ENCODE data around the gene HPSE.
"Not testable (repeated sequence)": the region's sequence is repeated elsewhere in the genome, so short reads cannot be mapped to it uniquely, and the experiment has no call there.

HPSE gene

GRCh38 chr4:83339573-83339972, 4.9 kb upstream of the HPSE start:
- DNase-seq (ENCODE audit: low read depth): no peak
- no peak overlapping the region for H3K4me3 ChIP-seq (ENCODE audit: low read depth, low read length)
- no peak for TF ChIP-seq CTCF (IDR thresholded peaks at IDR 0.05; ENCODE audit: insufficient read depth, low read depth, low read length, missing control alignments)

GRCh38 chr4:83335701-83336100, 1.1 kb upstream of the HPSE start:
- no peak for DNase-seq (ENCODE audit: low read depth)
- no peak for TF ChIP-seq CTCF (IDR thresholded peaks at IDR 0.05; ENCODE audit: insufficient read depth, low read depth, low read length, missing control alignments)
- no peak overlapping the region for H3K4me3 ChIP-seq (ENCODE audit: low read depth, low read length)

GRCh38 chr4:83331956-83332355, 2.7 kb downstream of the HPSE start:
- DNase-seq (ENCODE audit: low read depth): no peak
- no peak overlapping the region for H3K4me3 ChIP-seq (ENCODE audit: low read depth, low read length)
- TF ChIP-seq CTCF (IDR thresholded peaks at IDR 0.05; ENCODE audit: insufficient read depth, low read depth, low read length, missing control alignments): no peak

GRCh38 chr4:83329521-83330110, 5.0 kb downstream of the HPSE start:
- no peak overlapping the region for H3K4me3 ChIP-seq (ENCODE audit: low read depth, low read length)
- no peak for TF ChIP-seq CTCF (IDR thresholded peaks at IDR 0.05; ENCODE audit: insufficient read depth, low read depth, low read length, missing control alignments)
- no peak for DNase-seq (ENCODE audit: low read depth)

- DNase-seq (ENCODE audit: low read depth): no peak
- no peak for TF ChIP-seq CTCF (IDR thresholded peaks at IDR 0.05; ENCODE audit: insufficient read depth, low read depth, low read length, missing control alignments)
- H3K4me3 ChIP-seq (ENCODE audit: low read depth, low read length): no peak overlapping the region
Observed at GRCh38 chr4:83328521-83329187, 6.0 kb downstream of the HPSE start.

GRCh38 chr4:83326546-83326945, 8.1 kb downstream of the HPSE start:
- H3K4me3 ChIP-seq (ENCODE audit: low read depth, low read length): no peak overlapping the region
- DNase-seq (ENCODE audit: low read depth): no peak
- TF ChIP-seq CTCF (IDR thresholded peaks at IDR 0.05; ENCODE audit: insufficient read depth, low read depth, low read length, missing control alignments): no peak

- not testable (repeated sequence) for H3K4me3 ChIP-seq (ENCODE audit: low read depth, low read length); DNase-seq (ENCODE audit: low read depth)
Observed at GRCh38 chr4:83325306-83325705, 9.3 kb downstream of the HPSE start.

Data from GM12865 (cell line).